KMS-11 (cell line): ENCODE measurements around the gene EZH2.
A peak's percentile ranks its signal among the peaks of the same experiment; 100 is the strongest.

Experiments used
- H2AFZ ChIP-seq: fragments of 200-600 bp; sonication (generic); 2 replicates; pipeline ENCODE4 v1.6.1; 2016; ENCODE audit warnings: antibody characterized with exemption, mixed run types, low read depth
- H3K27ac ChIP-seq: fragments of 200-600 bp; sonication (generic); 2 replicates; pipeline ENCODE4 v1.6.1; 2016; ENCODE audit warnings: mild to moderate bottlenecking, mixed run types
- H3K27me3 ChIP-seq: fragments of 200-600 bp; sonication (generic); 2 replicates; pipeline ENCODE4 v1.6.1; 2017; ENCODE audit warnings: mild to moderate bottlenecking, low read depth, mixed run types, moderate library complexity; ENCODE audit not compliant: insufficient read depth
- H3K36me3 ChIP-seq: fragments of 200-600 bp; sonication (generic); 2 replicates; pipeline ENCODE4 v1.6.1; 2017; ENCODE audit warnings: mild to moderate bottlenecking, mixed run types; ENCODE audit not compliant: insufficient read depth
- H3K4me1 ChIP-seq: fragments of 200-600 bp; sonication (generic); 2 replicates; pipeline ENCODE4 v1.6.1; 2016; ENCODE audit warnings: mild to moderate bottlenecking, low read depth, mixed run types; ENCODE audit not compliant: poor library complexity, severe bottlenecking
- H3K4me2 ChIP-seq: fragments of 200-600 bp; sonication (generic); 2 replicates; pipeline ENCODE4 v1.7.0; 2016; ENCODE audit warnings: mild to moderate bottlenecking, mixed run types
- H3K4me3 ChIP-seq: fragments of 200-600 bp; sonication (generic); IDR thresholded peaks from 2 replicates; pipeline ENCODE4 v1.6.1; 2017; ENCODE audit warnings: low read depth, low read length, mixed read lengths; ENCODE audit not compliant: insufficient read depth
- H3K79me2 ChIP-seq: fragments of 200-600 bp; sonication (generic); 2 replicates; pipeline ENCODE4 v1.6.1; 2016; ENCODE audit warnings: low read depth, mixed run types; ENCODE audit not compliant: insufficient read depth
- H3K9ac ChIP-seq: fragments of 200-600 bp; sonication (generic); 2 replicates; pipeline ENCODE4 v1.6.1; 2016; ENCODE audit warnings: mild to moderate bottlenecking, mixed run types
- H4K20me1 ChIP-seq: fragments of 200-600 bp; sonication (generic); 2 replicates; pipeline ENCODE4 v1.6.1; 2016; ENCODE audit warnings: mild to moderate bottlenecking, mixed run types; ENCODE audit not compliant: insufficient read depth
- TF ChIP-seq, protein P1 (sequence below): fragments of 200-600 bp; sonication (generic); conservative IDR thresholded peaks from 2 replicates; pipeline ENCODE4 v1.6.1; 2017; ENCODE audit warnings: low read depth, mild to moderate bottlenecking, antibody characterized with exemption, low read length, moderate library complexity, mixed read lengths

The EZH2 gene

DNA sequence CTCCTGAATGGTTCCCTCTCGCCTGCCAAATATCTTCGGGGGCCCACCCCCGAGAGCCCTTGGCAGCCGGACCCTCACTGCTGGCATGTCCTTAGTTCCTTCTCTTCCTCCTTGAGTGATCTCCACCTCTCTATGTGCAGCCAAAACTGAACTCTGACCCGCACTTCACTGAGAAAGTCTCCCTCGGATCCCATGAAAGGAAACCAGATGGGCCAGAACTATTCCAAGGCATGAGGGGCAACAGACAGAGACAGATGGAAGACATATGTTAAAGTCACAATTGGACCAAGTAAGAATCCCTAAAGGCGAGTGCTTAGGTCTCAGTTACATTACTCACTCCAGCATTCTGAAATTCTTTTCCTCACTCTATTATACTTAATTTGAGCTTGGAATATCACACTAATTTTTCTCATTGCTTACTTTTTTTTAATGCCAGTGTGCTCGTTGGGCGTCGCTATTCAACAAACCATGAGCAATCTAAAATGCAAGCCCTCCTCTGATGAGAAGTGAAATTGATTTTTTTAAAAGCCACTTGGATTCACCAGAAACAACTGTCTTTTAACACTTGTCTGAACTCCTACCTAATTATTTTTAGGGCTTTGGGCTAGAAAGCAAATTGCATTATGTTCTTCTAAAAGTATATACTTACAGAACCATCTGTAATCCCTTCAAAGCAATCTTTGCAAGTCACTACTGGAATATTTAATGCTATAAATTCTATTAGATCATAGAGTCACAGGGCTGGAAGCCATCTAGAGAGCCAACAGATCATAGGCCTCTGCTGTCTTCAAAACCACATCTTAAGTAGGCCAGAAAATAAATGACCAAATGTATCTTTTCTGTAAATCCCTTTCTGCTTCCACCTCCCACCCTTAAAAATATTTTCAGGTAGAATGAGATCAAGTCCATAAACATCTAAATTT, 43.3 kb upstream of the EZH2 start:
- Histone ChIP-seq H3K9ac (no peak overlapping the region), H3K27ac (0 out of 2 replicates have a peak overlapping the region, but pooled peaks have one; percentile 0), H3K4me3 (no peak overlapping the region), H3K36me3 (no peaks in the 10 kb centered on the region), H3K79me2 (no peaks in the 10 kb centered on the region), H3K27me3 (no peaks in the 10 kb centered on the region), H3K4me2 (peak overlapping the region; percentile 30; the same call in 1 of the 2 replicates), H2AFZ (no peak overlapping the region), H3K4me1 (peaks cover 20% of the 10 kb centered on the region), H4K20me1 (no peaks in the 10 kb centered on the region)
- TF ChIP-seq, protein P1, sequence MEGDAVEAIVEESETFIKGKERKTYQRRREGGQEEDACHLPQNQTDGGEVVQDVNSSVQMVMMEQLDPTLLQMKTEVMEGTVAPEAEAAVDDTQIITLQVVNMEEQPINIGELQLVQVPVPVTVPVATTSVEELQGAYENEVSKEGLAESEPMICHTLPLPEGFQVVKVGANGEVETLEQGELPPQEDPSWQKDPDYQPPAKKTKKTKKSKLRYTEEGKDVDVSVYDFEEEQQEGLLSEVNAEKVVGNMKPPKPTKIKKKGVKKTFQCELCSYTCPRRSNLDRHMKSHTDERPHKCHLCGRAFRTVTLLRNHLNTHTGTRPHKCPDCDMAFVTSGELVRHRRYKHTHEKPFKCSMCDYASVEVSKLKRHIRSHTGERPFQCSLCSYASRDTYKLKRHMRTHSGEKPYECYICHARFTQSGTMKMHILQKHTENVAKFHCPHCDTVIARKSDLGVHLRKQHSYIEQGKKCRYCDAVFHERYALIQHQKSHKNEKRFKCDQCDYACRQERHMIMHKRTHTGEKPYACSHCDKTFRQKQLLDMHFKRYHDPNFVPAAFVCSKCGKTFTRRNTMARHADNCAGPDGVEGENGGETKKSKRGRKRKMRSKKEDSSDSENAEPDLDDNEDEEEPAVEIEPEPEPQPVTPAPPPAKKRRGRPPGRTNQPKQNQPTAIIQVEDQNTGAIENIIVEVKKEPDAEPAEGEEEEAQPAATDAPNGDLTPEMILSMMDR: no peak

DNA sequence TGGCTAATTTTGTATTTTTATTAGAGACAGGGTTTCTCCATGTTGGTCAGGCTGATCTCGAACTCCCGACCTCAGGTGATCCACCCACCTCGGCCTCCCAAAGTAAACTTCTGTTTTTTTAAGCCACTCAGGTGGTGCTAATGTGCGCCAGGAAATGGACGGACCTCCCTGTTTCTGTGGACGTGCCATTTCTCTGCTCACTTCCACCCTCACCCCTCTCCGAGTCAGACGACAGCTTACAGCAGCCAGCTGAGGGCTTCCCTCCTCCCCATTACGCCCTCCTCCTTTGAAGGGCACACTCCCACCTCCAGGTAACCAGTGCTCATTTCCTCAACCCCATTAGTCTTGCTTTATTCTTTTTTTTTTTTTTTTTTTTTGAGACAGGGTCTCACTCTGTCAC, 41.7 kb upstream of the EZH2 start:
- TF ChIP-seq, protein P1: no peak
- no peak overlapping the region for H3K27ac ChIP-seq
- no peaks in the 10 kb centered on the region for H4K20me1 ChIP-seq
- no peaks in the 10 kb centered on the region for H3K36me3 ChIP-seq
- H3K9ac ChIP-seq: no peak overlapping the region
- no peak overlapping the region for H3K4me3 ChIP-seq
- H3K4me1 ChIP-seq: peaks cover 20% of the 10 kb centered on the region
- H3K27me3 ChIP-seq: no peaks in the 10 kb centered on the region
- H3K79me2 ChIP-seq: no peaks in the 10 kb centered on the region
- H3K4me2 ChIP-seq: no peak overlapping the region
- no peak overlapping the region for H2AFZ ChIP-seq

DNA sequence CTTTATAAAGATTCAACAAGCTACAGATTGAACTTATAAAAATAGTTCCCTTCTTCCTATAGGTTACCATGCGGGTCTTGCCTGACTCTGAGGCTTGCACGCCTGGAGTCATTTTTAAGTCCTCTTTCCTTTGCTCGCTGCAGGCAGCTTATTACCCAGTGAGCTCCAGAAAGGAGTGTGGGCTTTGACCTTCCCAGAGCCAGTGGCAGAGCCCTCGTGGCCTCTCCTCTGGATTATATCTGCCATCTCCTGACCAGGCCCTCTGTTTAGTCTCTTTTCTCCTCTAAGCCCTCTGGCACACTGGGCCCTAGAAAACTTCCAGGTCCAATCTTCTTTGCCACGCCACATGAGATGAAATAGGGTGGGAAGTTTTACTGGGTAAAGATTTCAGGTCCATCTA, 39.9 kb upstream of the EZH2 start:
- H3K36me3 ChIP-seq: no peaks in the 10 kb centered on the region
- no peak overlapping the region for H3K4me2 ChIP-seq
- H4K20me1 ChIP-seq: no peaks in the 10 kb centered on the region
- H2AFZ ChIP-seq: no peak overlapping the region
- H3K27me3 ChIP-seq: no peaks in the 10 kb centered on the region
- H3K27ac ChIP-seq: no peak overlapping the region
- peaks cover 35% of the 10 kb centered on the region for H3K4me1 ChIP-seq
- H3K9ac ChIP-seq: no peak overlapping the region
- H3K79me2 ChIP-seq: no peaks in the 10 kb centered on the region
- H3K4me3 ChIP-seq: no peak overlapping the region
- TF ChIP-seq, protein P1: no peak

DNA sequence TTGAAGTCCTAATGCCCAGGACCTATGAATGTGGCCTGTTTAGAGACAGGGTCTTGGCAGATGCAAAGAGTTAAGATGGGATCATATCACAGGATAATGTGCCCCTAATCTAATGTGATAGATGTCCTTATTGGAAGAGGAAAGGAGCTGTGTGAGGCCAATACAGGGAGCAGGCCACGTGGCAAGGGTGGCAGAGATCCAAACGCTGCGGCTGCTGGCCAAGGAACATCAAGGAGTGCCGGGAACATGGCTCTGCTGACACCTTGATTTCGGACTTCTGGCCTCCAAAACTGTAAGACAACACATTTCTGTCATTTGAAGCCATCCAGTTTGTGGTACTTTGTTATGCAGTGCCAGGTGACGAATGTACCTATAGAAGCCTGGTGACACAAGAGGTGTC, 37.7 kb upstream of the EZH2 start:
- Histone ChIP-seq H2AFZ (no peak overlapping the region), H3K27me3 (no peaks in the 10 kb centered on the region), H3K4me2 (no peak overlapping the region), H3K36me3 (no peaks in the 10 kb centered on the region), H3K4me3 (no peak overlapping the region), H3K9ac (no peak overlapping the region), H4K20me1 (no peaks in the 10 kb centered on the region), H3K27ac (no peak overlapping the region), H3K4me1 (peaks cover 24% of the 10 kb centered on the region), H3K79me2 (no peaks in the 10 kb centered on the region)
- TF ChIP-seq, protein P1: no peak
